SKM-1 (cell line): ENCODE measurements around the gene FLOT1.

Experiments
- DNase-seq: peaks from one replicate; lab custom pipeline; 2025; ENCODE audit not compliant: unreplicated experiment; lab: John Stamatoyannopoulos, UW

Gene FLOT1

GRCh38 chr6:30742316-30743098 is at the start of gene FLOT1:
Gene FLOT1, minus strand, starts transcription at chr6:30742687. Its CDS starts 498 bp downstream, at chr6:30742189.
- DNase-seq, result peak; percentile 94

GRCh38 chr6:30790724-30791383 is 48.4 kb upstream of the FLOT1 start:
- DNase-seq, result no peak

- DNase-seq, result no peak
These were observed 47.1 kb upstream of the FLOT1 start for GRCh38 chr6:30789606-30790005.

- DNase-seq, result peak; percentile 80
These were observed 45.5 kb upstream of the FLOT1 start for GRCh38 chr6:30787954-30788353.

- no peak for DNase-seq
These were observed 40.0 kb upstream of the FLOT1 start for GRCh38 chr6:30782425-30783014.

- peak; percentile 82 for DNase-seq
These were observed 39.4 kb upstream of the FLOT1 start for GRCh38 chr6:30781743-30782424.

- DNase-seq, result no peak
These were observed 38.9 kb upstream of the FLOT1 start for GRCh38 chr6:30781395-30781742.

- DNase-seq, result no peak
These were observed 38.1 kb upstream of the FLOT1 start for GRCh38 chr6:30780642-30780920.

- DNase-seq, result no peak
These were observed 37.6 kb upstream of the FLOT1 start for GRCh38 chr6:30779850-30780641.

GRCh38 chr6:30778001-30778635 is 35.6 kb upstream of the FLOT1 start:
- DNase-seq, result no peak

- DNase-seq, result no peak
These were observed 34.6 kb upstream of the FLOT1 start for GRCh38 chr6:30777155-30777485.

GRCh38 chr6:30776390-30777154 is 34.1 kb upstream of the FLOT1 start:
- DNase-seq, result no peak

- no peak for DNase-seq
These were observed 32.6 kb upstream of the FLOT1 start for GRCh38 chr6:30775104-30775503.

GRCh38 chr6:30774701-30775100 is 32.2 kb upstream of the FLOT1 start:
- no peak for DNase-seq

GRCh38 chr6:30770592-30770991 is 28.1 kb upstream of the FLOT1 start:
- DNase-seq, result no peak

GRCh38 chr6:30769853-30770524 is 27.5 kb upstream of the FLOT1 start:
- no peak for DNase-seq

- DNase-seq, result no peak
These were observed 26.8 kb upstream of the FLOT1 start for GRCh38 chr6:30769088-30769852.

GRCh38 chr6:30768634-30769087 is 26.2 kb upstream of the FLOT1 start:
- no peak for DNase-seq

GRCh38 chr6:30767944-30768301 is 25.4 kb upstream of the FLOT1 start:
- no peak for DNase-seq
